GM10248 (cell line): ENCODE results near the gene ZNF518A.
A peak's percentile ranks its signal among the peaks of the same experiment; 100 is the strongest.

Source experiments
- CTCF ChIA-PET: fragments of 300-600 bp; sonication (Branson Sonifier 250); formaldehyde crosslinking; extraction: SDS; loops from one replicate; lab custom pipeline; 2021; ENCODE audit warnings: antibody characterized with exemption; lab: Yijun Ruan, JAX
- POLR2A ChIA-PET: fragments of 350-650 bp; sonication (Branson Sonifier 250); formaldehyde crosslinking; extraction: SDS; loops from one replicate; lab custom pipeline; 2020; ENCODE audit warnings: antibody characterized with exemption; lab: Yijun Ruan, JAX
- DNase-seq: peaks from one replicate; pipeline ENCODE4 v3.0.0; 2012; ENCODE audit errors: extremely low spot score
- CTCF ChIP-seq: IDR thresholded peaks from 2 replicates; pipeline ENCODE4 v1.5.1; 2012; ENCODE audit warnings: mild to moderate bottlenecking, low read depth; ENCODE audit errors: extremely low read depth, missing control alignments, control extremely low read depth

Gene ZNF518A

GRCh38 chr10:96112531-96112930, 17.6 kb upstream of the ZNF518A start:
- no peak for TF ChIP-seq CTCF
- no peak for DNase-seq
- ChIA-PET CTCF (no interaction called here), POLR2A (no interaction called here)

GRCh38 chr10:96118604-96119450, 11.3 kb upstream of the ZNF518A start:
- no peak for TF ChIP-seq CTCF

GRCh38 chr10:96122824-96123223, 7.3 kb upstream of the ZNF518A start:
- DNase-seq = no peak
- no peak for TF ChIP-seq CTCF
- ChIA-PET CTCF (no interaction called here), POLR2A (no interaction called here)

More at GRCh38 chr10:96118604-96119450, 11.3 kb upstream of the ZNF518A start:
- ChIA-PET POLR2A (no interaction called here), CTCF (interaction anchor here (0.8 to 1.9 kb wide), 4 partner anchors 12 to 425 kb away, joined by 3 to 4 read pairs (median 3); partner anchors contain the start of gene TCTN3)
- DNase-seq = no peak

GRCh38 chr10:96124230-96125141, 5.6 kb upstream of the ZNF518A start:
- DNase-seq = peak; percentile 25
- ChIA-PET POLR2A (no interaction called here), CTCF (interaction anchor here (1.1 kb wide), 1 partner anchor 30 kb away, joined by 3 read pairs; no protein-coding TSS in a partner anchor)
- no peak for TF ChIP-seq CTCF

- no peak for TF ChIP-seq CTCF
- no peak for DNase-seq
- CTCF ChIA-PET = no interaction called here
- POLR2A ChIA-PET = no interaction called here
These were observed 5.0 kb upstream of the ZNF518A start for GRCh38 chr10:96125142-96125515.

- ChIA-PET CTCF (interaction anchor here (0.7 to 1.4 kb wide), 9 partner anchors 8 to 437 kb away, joined by 3 to 5 read pairs (median 3); partner anchors contain the start of gene TCTN3), POLR2A (interaction anchor here (0.6 to 1.6 kb wide), 3 partner anchors 11 to 131 kb away, joined by 3 to 13 read pairs (median 3); no protein-coding TSS in a partner anchor)
- DNase-seq = peak; percentile 83
- TF ChIP-seq CTCF = no peak
These were observed 364 bp downstream of the ZNF518A start for GRCh38 chr10:96130326-96130995.
